Parathyroid adenoma (tissue), 2 donors: ENCODE data around the gene TAB2.
"Not testable (repeated sequence)": the region's sequence is repeated elsewhere in the genome, so short reads cannot be mapped to it uniquely, and the experiment has no call there.

Experiments
- H2AFZ ChIP-seq: fragments of 300-600 bp; sonication (generic); one replicate; pipeline ENCODE4 v1.7.0; 2017; ENCODE audit warnings: antibody characterized with exemption, mild to moderate bottlenecking
- H3K27ac ChIP-seq: fragments of 300-600 bp; sonication (generic); one replicate; pipeline ENCODE4 v1.7.0; 2017
- H3K27me3 ChIP-seq: fragments of 300-600 bp; sonication (generic); one replicate; pipeline ENCODE4 v1.7.0; 2017; ENCODE audit warnings: low read length; ENCODE audit not compliant: control insufficient read depth, insufficient read depth
- H3K36me3 ChIP-seq: fragments of 300-600 bp; sonication (generic); one replicate; pipeline ENCODE4 v1.7.0; 2017; ENCODE audit warnings: low read length; ENCODE audit not compliant: control insufficient read depth, insufficient read depth
- H3K4me1 ChIP-seq: fragments of 300-600 bp; sonication (generic); one replicate; pipeline ENCODE4 v1.7.0; 2017; ENCODE audit warnings: control low read depth
- H3K4me2 ChIP-seq: fragments of 300-600 bp; sonication (generic); one replicate; pipeline ENCODE4 v1.7.0; 2017; ENCODE audit warnings: low read length
- H3K4me3 ChIP-seq: fragments of 300-600 bp; sonication (generic); one replicate; pipeline ENCODE4 v1.7.0; 2017; ENCODE audit warnings: low read depth, low read length
- H3K79me2 ChIP-seq: fragments of 300-600 bp; sonication (generic); one replicate; pipeline ENCODE4 v1.7.0; 2017; ENCODE audit warnings: control low read depth
- H3K9ac ChIP-seq: fragments of 300-600 bp; sonication (generic); one replicate; pipeline ENCODE4 v1.7.0; 2017; ENCODE audit warnings: mild to moderate bottlenecking
- H3K9me3 ChIP-seq: fragments of 300-600 bp; sonication (generic); one replicate; pipeline ENCODE4 v1.7.0; 2017; ENCODE audit warnings: low read length; ENCODE audit not compliant: control insufficient read depth
- CTCF ChIP-seq: fragments of 300-600 bp; sonication (generic); IDR thresholded peaks from one replicate; pipeline ENCODE4 v1.7.0; 2017; ENCODE audit warnings: antibody characterized with exemption, mild to moderate bottlenecking
- donor health status: primary hyperparathyroidism.

Gene TAB2

GRCh38 chr6:149458806-149459205 is 141.3 kb downstream of the TAB2 start:
- Histone ChIP-seq H3K9ac (no peak overlapping the region), H3K36me3 (no peaks in the 10 kb centered on the region), H3K27me3 (no peaks in the 10 kb centered on the region), H3K4me1 (peaks cover 13% of the 10 kb centered on the region), H3K4me2 (no peak overlapping the region), H3K27ac (no peak overlapping the region), H3K79me2 (no peaks in the 10 kb centered on the region), H3K4me3 (no peak overlapping the region), H3K9me3 (no peaks in the 10 kb centered on the region), H2AFZ (no peak overlapping the region)
- TF ChIP-seq CTCF, result no peak

GRCh38 chr6:149459761-149460160 is 142.2 kb downstream of the TAB2 start:
- Histone ChIP-seq H3K27ac (no peak overlapping the region), H3K4me3 (no peak overlapping the region), H2AFZ (no peak overlapping the region), H3K9ac (no peak overlapping the region), H3K36me3 (no peaks in the 10 kb centered on the region), H3K9me3 (no peaks in the 10 kb centered on the region), H3K4me2 (no peak overlapping the region), H3K4me1 (peaks cover 4% of the 10 kb centered on the region), H3K79me2 (no peaks in the 10 kb centered on the region), H3K27me3 (no peaks in the 10 kb centered on the region)
- TF ChIP-seq CTCF, result no peak

DNA sequence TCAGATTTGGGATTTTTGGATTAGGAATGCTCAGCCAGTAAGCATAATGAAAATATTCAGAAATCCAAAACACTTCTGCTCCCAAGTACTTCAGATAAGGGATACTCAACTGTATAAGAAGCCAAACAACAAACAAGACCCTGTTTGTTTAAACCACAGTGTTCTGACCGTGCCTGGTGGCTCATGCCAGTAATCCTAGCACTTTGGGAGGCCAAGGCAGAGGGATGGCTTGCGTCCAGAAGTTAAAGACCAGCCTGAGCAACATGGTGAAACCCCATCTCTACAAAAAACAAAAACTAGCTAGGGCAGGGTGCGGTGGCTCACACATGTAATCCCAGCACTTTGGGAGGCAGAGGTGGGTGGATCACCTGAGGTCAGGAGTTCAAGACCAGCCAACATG is 142.7 kb downstream of the TAB2 start:
- H2AFZ ChIP-seq, H3K27me3 ChIP-seq, H3K79me2 ChIP-seq, H3K4me1 ChIP-seq, H3K4me3 ChIP-seq, H3K9ac ChIP-seq, H3K4me2 ChIP-seq, H3K27ac ChIP-seq, H3K9me3 ChIP-seq, H3K36me3 ChIP-seq: not testable (repeated sequence)
